Epithelial cell of proximal tubule (primary cell): ENCODE measurements around the gene FREM3. TPM values are rescaled to one million over a fixed set of nuclear protein-coding genes. Genes with fewer than 3 reads are reported as not detected.
"Not testable (repeated sequence)": the region's sequence is repeated elsewhere in the genome, so short reads cannot be mapped to it uniquely, and the experiment has no call there.

Experiments
- DNase-seq: peaks from one replicate; pipeline ENCODE4 v3.0.0-alpha.2; 2011; ENCODE audit warnings: low read depth
- H3K4me3 ChIP-seq: 2 replicates; pipeline ENCODE4 v1.5.1; 2011; ENCODE audit warnings: low read depth, mild to moderate bottlenecking, low read length
- CTCF ChIP-seq: conservative IDR thresholded peaks from 2 replicates; pipeline ENCODE4 v1.5.1; 2012; ENCODE audit warnings: low read depth, mild to moderate bottlenecking, low read length
- total RNA-seq: library from RNA; depleted of rRNA; stranded (reverse); fragments of >200 nt; gene quantifications from 2 replicates; pipeline ENCODE4 v1.2.3, GENCODE V29; 2015

FREM3 gene
- total RNA-seq, 1 donor from 2014 or later, result not detected

DNA sequence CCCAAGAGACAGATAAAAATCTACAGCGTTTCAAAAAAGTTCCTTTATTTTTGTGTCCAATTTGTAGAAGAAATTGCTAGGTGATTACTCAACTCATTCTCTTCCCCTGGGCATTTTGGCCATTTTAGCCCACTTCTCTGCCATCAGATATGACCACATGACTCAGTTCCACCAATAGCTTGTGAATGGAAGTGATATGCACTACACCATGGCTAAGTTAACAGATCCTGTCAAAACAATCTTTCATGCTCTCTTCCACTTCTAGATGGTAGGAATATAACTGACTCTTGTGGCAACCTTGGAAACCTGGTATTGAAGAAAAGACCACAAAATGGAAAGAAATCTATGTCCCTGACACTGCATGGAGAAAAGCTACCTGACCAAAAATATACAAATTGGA lies 26.2 kb upstream of the FREM3 start:
- no peak for DNase-seq
- H3K4me3 ChIP-seq, result no peak overlapping the region
- TF ChIP-seq CTCF, result no peak

- no peak for TF ChIP-seq CTCF
- DNase-seq, result no peak
- no peak overlapping the region for H3K4me3 ChIP-seq
These were observed 20.8 kb upstream of the FREM3 start for GRCh38 chr4:143721317-143721716.

DNA sequence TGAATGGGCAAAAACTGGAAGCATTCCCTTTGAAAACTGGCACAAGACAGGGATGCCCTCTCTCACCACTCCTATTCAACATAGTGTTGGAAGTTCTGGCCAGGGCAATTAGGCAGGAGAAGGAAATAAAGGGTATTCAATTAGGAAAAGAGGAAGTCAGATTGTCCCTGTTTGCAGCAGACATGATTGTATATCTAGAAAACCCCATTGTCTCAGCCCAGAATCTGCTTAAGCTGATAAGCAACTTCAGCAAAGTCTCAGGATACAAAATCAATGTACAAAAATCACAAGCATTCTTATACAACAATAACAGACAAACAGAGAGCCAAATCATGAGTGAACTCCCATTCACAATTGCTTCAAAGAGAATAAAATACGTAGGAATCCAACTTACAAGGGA lies 18.3 kb upstream of the FREM3 start:
- DNase-seq, H3K4me3 ChIP-seq: not testable (repeated sequence)

GRCh38 chr4:143713955-143714625 lies 13.6 kb upstream of the FREM3 start:
- TF ChIP-seq CTCF, result no peak
- no peak for DNase-seq

DNA sequence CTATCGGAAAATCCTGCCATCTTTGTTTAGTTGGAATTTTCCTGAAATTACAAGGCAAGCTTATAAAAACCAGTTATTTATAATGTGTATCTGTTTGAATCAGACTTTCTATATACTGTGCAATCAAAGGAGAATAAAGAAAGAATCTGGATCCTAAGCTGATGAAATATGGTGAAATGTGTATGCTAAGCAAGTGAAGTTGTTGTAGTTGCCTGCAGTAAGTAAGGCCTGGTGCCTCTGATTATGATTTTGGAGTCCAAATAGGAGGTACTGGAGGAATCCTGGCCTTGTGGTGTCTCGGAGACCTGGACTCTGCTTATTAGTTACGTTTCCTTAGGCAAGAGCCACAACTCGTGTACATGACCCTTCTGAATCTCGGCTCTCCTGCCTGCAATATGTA lies 13.1 kb upstream of the FREM3 start:
- H3K4me3 ChIP-seq, result no peak overlapping the region
- no peak for TF ChIP-seq CTCF
- no peak for DNase-seq

More at GRCh38 chr4:143713955-143714625, 13.6 kb upstream of the FREM3 start:
- no peak overlapping the region for H3K4me3 ChIP-seq

- DNase-seq, result no peak
- TF ChIP-seq CTCF, result no peak
- H3K4me3 ChIP-seq, result no peak overlapping the region
These were observed 11.7 kb upstream of the FREM3 start for GRCh38 chr4:143712155-143712550.

DNA sequence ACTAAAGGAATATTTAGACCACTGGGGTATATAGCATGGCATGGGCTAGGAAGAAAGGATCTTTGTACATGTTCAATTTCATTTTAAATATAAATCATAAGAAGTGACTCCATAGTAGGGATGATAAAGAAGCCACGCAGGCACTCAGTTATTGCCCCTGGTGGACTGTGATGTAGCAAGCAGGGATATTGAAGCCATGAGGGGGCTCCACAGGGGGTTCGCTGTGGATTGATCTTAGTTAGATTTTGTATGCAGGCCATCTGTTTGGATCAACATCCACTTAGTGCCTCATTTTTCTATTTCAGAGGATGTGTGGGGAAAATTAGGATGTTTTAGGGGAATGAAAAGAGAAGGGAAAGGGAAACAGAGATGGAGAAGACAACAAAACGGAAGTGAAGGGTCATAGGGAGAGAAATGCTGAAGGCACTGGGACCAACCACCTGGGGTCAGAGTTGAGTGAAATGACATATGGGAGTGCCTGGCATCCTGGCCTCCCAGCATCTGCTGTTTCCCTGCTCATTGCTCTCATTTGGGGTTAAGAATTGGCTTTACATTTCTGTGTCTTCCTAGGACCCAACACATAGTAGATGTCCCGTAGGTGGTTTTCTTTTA lies 11.2 kb upstream of the FREM3 start:
- TF ChIP-seq CTCF, result no peak
- DNase-seq, result no peak
- no peak overlapping the region for H3K4me3 ChIP-seq
